GM12892 (cell line): ENCODE measurements around the gene GPR135.

Source experiments
- POLR2A ChIP-seq: IDR thresholded peaks from 2 replicates; pipeline ENCODE4 v1.6.1; 2011; ENCODE audit warnings: low read depth, low read length, control low read depth
- POLR2AphosphoS5 ChIP-seq: IDR thresholded peaks from 2 replicates; pipeline ENCODE4 v1.6.1; 2011; ENCODE audit warnings: low read depth, low read length, control low read depth

- TF ChIP-seq POLR2AphosphoS5 = no peak
- no peak for TF ChIP-seq POLR2A
These were observed 16.8 kb upstream of the GPR135 start for GRCh38 chr14:59481871-59482540.
